ENCODE measurements around the gene LMTK3. TPM values are rescaled to one million over a fixed set of nuclear protein-coding genes. Genes with fewer than 3 reads are reported as not detected.

LMTK3 gene
- total RNA-seq, 4 donors from 2014 or later: 0.17 to 0.57 (median 0.37) TPM

- intact Hi-C loops (cut with DNase I): no loop called here
Measured at GRCh38 chr19:48516536-48516935, 4.9 kb upstream of the LMTK3 start.

GRCh38 chr19:48514123-48514458 lies 2.5 kb upstream of the LMTK3 start:
- Histone ChIP-seq H3K27ac (replicated peaks in 1 of 4) (no peak overlapping the region), H3K4me1 (peaks cover 12 to 35% (median 23%) of the 10 kb centered on the region in 4 donors), H3K9me3 (no peaks in the 10 kb centered on the region), H3K36me3 (no peaks in the 10 kb centered on the region), H3K27me3 (peaks cover 0 to 41% (median 29%) of the 10 kb centered on the region in 4 donors), H3K4me3 (peak overlapping the region; percentile 56 to 75 (median 61))
- TF ChIP-seq EP300 (IDR thresholded peaks at IDR 0.05): no peak
- TF ChIP-seq POLR2A (IDR thresholded peaks at IDR 0.05; ENCODE audit: low read depth): no peak
- intact Hi-C loops (cut with DNase I): no loop called here
- DNase-seq (ENCODE audit: extremely low spot score): no peak
- 48% methylated on average over 9 of the region's 11 CpGs for WGBS

More at GRCh38 chr19:48516536-48516935, 4.9 kb upstream of the LMTK3 start:
- H3K27me3 ChIP-seq: peaks cover 0 to 22% (median 20%) of the 10 kb centered on the region in 4 donors
- no peaks in the 10 kb centered on the region for H3K36me3 ChIP-seq
- H3K4me3 ChIP-seq: no peak overlapping the region
- no peak overlapping the region for H3K27ac ChIP-seq (replicated peaks in 1 of 4)
- DNase-seq (ENCODE audit: extremely low spot score): no peak
- TF ChIP-seq POLR2A (IDR thresholded peaks at IDR 0.05; ENCODE audit: low read depth): no peak
- H3K9me3 ChIP-seq: no peaks in the 10 kb centered on the region
- H3K4me1 ChIP-seq: peaks cover 5 to 21% (median 10%) of the 10 kb centered on the region in 4 donors
- WGBS: 76% methylated on average over 8 of the region's 8 CpGs

GRCh38 chr19:48513289-48514122 lies 1.9 kb upstream of the LMTK3 start:
- Histone ChIP-seq H3K36me3 (no peaks in the 10 kb centered on the region), H3K4me3 (peak overlapping the region; percentile 56 to 75 (median 61)), H3K4me1 (peaks cover 12 to 35% (median 23%) of the 10 kb centered on the region in 4 donors), H3K27ac (replicated peaks in 1 of 4) (no peak overlapping the region), H3K9me3 (no peaks in the 10 kb centered on the region), H3K27me3 (peaks cover 0 to 41% (median 29%) of the 10 kb centered on the region in 4 donors)
- DNase-seq (ENCODE audit: extremely low spot score): no peak
- intact Hi-C loops (cut with DNase I): no loop called here
- TF ChIP-seq POLR2AphosphoS5 (IDR thresholded peaks at IDR 0.05) (peak in 1 of 2 donors; percentile 41), POLR2A (IDR thresholded peaks at IDR 0.05; ENCODE audit: low read depth) (no peak)
- WGBS: 9% methylated on average over 9 of the region's 54 CpGs

GRCh38 chr19:48512504-48513288 lies 1.1 kb upstream of the LMTK3 start:
- 55% methylated on average over 19 of the region's 19 CpGs for WGBS
- no peak overlapping the region for H3K27ac ChIP-seq (replicated peaks in 1 of 4)
- intact Hi-C loops (cut with DNase I): no loop called here
- H3K9me3 ChIP-seq: no peaks in the 10 kb centered on the region
- H3K4me1 ChIP-seq: peaks cover 12 to 35% (median 23%) of the 10 kb centered on the region in 4 donors
- no peak for DNase-seq (ENCODE audit: extremely low spot score)
- H3K4me3 ChIP-seq: peak overlapping the region in 3 of 4 donors; percentile 60 to 75 (median 62)
- no peaks in the 10 kb centered on the region for H3K36me3 ChIP-seq
- peaks cover 0 to 41% (median 29%) of the 10 kb centered on the region in 4 donors for H3K27me3 ChIP-seq
- TF ChIP-seq EP300 (IDR thresholded peaks at IDR 0.05): no peak
- no peak for TF ChIP-seq POLR2A (IDR thresholded peaks at IDR 0.05; ENCODE audit: low read depth)
- no peak for TF ChIP-seq CTCF (IDR thresholded peaks at IDR 0.05)
- no peak for TF ChIP-seq POLR2AphosphoS5 (IDR thresholded peaks at IDR 0.05)

- Histone ChIP-seq H3K4me1 (peaks cover 12 to 35% (median 23%) of the 10 kb centered on the region in 4 donors), H3K4me3 (peak overlapping the region; percentile 10 to 40 (median 26)), H3K27ac (replicated peaks in 1 of 4) (no peak overlapping the region), H3K36me3 (no peaks in the 10 kb centered on the region), H3K27me3 (peaks cover 0 to 41% (median 29%) of the 10 kb centered on the region in 4 donors), H3K9me3 (no peaks in the 10 kb centered on the region)
- TF ChIP-seq POLR2AphosphoS5 (IDR thresholded peaks at IDR 0.05) (no peak), EP300 (IDR thresholded peaks at IDR 0.05) (no peak), POLR2A (IDR thresholded peaks at IDR 0.05; ENCODE audit: low read depth) (no peak)
- intact Hi-C loops (cut with DNase I): no loop called here
- WGBS: 1% methylated on average over 14 of the region's 32 CpGs
- DNase-seq (ENCODE audit: extremely low spot score): no peak
Measured at GRCh38 chr19:48511321-48511731, 309 bp downstream of the LMTK3 start.

GRCh38 chr19:48510421-48511268 lies 990 bp downstream of the LMTK3 start:
- H3K4me3 ChIP-seq: peak overlapping the region; percentile 10 to 40 (median 26)
- no peaks in the 10 kb centered on the region for H3K36me3 ChIP-seq
- DNase-seq (ENCODE audit: extremely low spot score): no peak
- intact Hi-C loops (cut with DNase I): no loop called here
- peaks cover 12 to 35% (median 23%) of the 10 kb centered on the region in 4 donors for H3K4me1 ChIP-seq
- TF ChIP-seq POLR2AphosphoS5 (IDR thresholded peaks at IDR 0.05) (peak in 1 of 2 donors; percentile 62), CTCF (IDR thresholded peaks at IDR 0.05) (no peak)
- peaks cover 0 to 41% (median 29%) of the 10 kb centered on the region in 4 donors for H3K27me3 ChIP-seq
- WGBS: 14% methylated on average over 24 of the region's 24 CpGs
- no peak overlapping the region for H3K27ac ChIP-seq (replicated peaks in 1 of 4)
- H3K9me3 ChIP-seq: no peaks in the 10 kb centered on the region
